Activated B cell treated with CpG ODN at 0.5 μM for 24 hours (primary cell): ENCODE data around the gene SNED1. TPM values are rescaled to one million over a fixed set of nuclear protein-coding genes. Genes with fewer than 3 reads are reported as not detected.

Experiments
- ATAC-seq: fragments of 200-7000 bp; cut with Tn5 transposase; one replicate; pipeline ENCODE4 v1.10.0; 2021; ENCODE audit warnings: low read depth, mild to moderate bottlenecking, moderate library complexity
- CTCF ChIA-PET: fragments of 350-600 bp; sonication (Branson Sonifier 250); formaldehyde crosslinking; loops from one replicate; lab custom pipeline; 2021; ENCODE audit warnings: antibody characterized with exemption; lab: Charles Lee
- POLR2A ChIA-PET: fragments of 350-600 bp; sonication (Branson Sonifier 250); formaldehyde crosslinking; loops from one replicate; lab custom pipeline; 2021; ENCODE audit warnings: antibody characterized with exemption; lab: Charles Lee
- DNase-seq: peaks from one replicate; pipeline ENCODE4 v3.0.0; 2022
- H3K27ac Mint-ChIP-seq: one replicate; pipeline ENCODE4 v1.8.0; 2020; ENCODE audit warnings: mixed read lengths
- H3K27me3 Mint-ChIP-seq: one replicate; pipeline ENCODE4 v1.8.0; 2021; ENCODE audit warnings: mixed read lengths
- H3K36me3 Mint-ChIP-seq: one replicate; pipeline ENCODE4 v1.8.0; 2021; ENCODE audit warnings: low read depth, mixed read lengths
- H3K4me1 Mint-ChIP-seq: one replicate; pipeline ENCODE4 v1.8.0; 2021; ENCODE audit warnings: mixed read lengths
- H3K4me3 Mint-ChIP-seq: one replicate; pipeline ENCODE4 v1.8.0; 2020; ENCODE audit warnings: mild to moderate bottlenecking, mixed read lengths
- H3K9me3 Mint-ChIP-seq: one replicate; pipeline ENCODE4 v1.8.0; 2020; ENCODE audit warnings: mixed read lengths
- CTCF ChIP-seq: fragments of 200-600 bp; IDR thresholded peaks from one replicate; pipeline ENCODE4 v1.8.0; 2022; ENCODE audit warnings: antibody characterized with exemption, mild to moderate bottlenecking
- intact Hi-C: fragments of 100-400 bp; cut with micrococcal nuclease; formaldehyde crosslinking; loops from one replicate; pipeline ENCODE4 v1.15.1; 2024
- total RNA-seq: library from RNA; stranded (reverse); gene quantifications from 2 replicates; pipeline ENCODE4 v1.2.3, GENCODE V29; 2022

Gene SNED1
- total RNA-seq, 1 donor from 2014 or later = 59.8 TPM

DNA sequence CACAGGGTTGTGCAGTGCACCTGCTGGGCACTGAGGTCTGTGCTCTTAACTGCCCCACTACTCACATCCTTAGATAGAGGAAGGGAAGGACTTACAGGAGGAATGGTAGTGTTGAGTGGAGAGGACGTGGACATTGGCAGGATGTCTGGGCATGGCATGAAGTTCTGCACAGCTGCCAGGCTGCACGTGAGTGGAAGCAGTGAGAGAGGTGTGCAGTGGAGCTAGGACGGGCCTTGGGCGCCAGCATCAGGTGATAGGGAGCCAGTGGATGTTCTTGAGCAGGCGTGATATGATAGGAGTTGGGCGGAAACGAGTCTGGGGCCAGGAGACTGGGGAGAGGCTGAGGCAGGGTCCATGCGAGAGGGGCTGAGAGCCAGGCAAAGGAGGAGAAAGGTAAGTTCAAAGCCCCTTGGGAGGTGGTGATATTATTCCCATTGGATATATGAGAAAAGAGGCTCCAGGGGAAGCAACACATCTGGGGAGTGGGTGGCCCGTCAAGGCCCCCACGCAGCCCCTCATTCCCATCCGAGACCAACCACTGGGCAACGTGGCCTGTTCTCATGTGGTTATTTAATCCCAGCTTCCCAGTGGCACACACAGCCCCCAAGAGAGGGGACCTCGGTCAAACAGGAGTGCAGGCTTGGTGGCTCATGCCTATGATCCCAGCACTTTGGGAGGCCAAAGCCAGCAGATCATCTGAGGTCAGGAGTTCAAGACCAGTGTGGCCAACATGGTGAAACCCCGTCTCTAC, 45.7 kb upstream of the SNED1 start:
- ChIA-PET POLR2A (no interaction called here), CTCF (no interaction called here)
- TF ChIP-seq CTCF = no peak
- ATAC-seq (no peak), DNase-seq (no peak)
- Mint-ChIP-seq H3K9me3 (no peaks in the 10 kb centered on the region), H3K36me3 (no peaks in the 10 kb centered on the region), H3K4me3 (no peak overlapping the region), H3K27me3 (peaks cover 6% of the 10 kb centered on the region), H3K27ac (no peak overlapping the region), H3K4me1 (no peaks in the 10 kb centered on the region)
- intact Hi-C loops = no loop called here

GRCh38 chr2:240953426-240954410, 44.7 kb upstream of the SNED1 start:
- no peak for TF ChIP-seq CTCF
- H3K36me3 Mint-ChIP-seq = no peaks in the 10 kb centered on the region
- CTCF ChIA-PET = no interaction called here
- no peak overlapping the region for H3K4me3 Mint-ChIP-seq
- ATAC-seq (no peak), DNase-seq (no peak)
- H3K9me3 Mint-ChIP-seq = no peaks in the 10 kb centered on the region
- H3K4me1 Mint-ChIP-seq = no peaks in the 10 kb centered on the region
- H3K27me3 Mint-ChIP-seq = peaks cover 6% of the 10 kb centered on the region
- POLR2A ChIA-PET = no interaction called here
- intact Hi-C loops = no loop called here
- H3K27ac Mint-ChIP-seq = no peak overlapping the region

DNA sequence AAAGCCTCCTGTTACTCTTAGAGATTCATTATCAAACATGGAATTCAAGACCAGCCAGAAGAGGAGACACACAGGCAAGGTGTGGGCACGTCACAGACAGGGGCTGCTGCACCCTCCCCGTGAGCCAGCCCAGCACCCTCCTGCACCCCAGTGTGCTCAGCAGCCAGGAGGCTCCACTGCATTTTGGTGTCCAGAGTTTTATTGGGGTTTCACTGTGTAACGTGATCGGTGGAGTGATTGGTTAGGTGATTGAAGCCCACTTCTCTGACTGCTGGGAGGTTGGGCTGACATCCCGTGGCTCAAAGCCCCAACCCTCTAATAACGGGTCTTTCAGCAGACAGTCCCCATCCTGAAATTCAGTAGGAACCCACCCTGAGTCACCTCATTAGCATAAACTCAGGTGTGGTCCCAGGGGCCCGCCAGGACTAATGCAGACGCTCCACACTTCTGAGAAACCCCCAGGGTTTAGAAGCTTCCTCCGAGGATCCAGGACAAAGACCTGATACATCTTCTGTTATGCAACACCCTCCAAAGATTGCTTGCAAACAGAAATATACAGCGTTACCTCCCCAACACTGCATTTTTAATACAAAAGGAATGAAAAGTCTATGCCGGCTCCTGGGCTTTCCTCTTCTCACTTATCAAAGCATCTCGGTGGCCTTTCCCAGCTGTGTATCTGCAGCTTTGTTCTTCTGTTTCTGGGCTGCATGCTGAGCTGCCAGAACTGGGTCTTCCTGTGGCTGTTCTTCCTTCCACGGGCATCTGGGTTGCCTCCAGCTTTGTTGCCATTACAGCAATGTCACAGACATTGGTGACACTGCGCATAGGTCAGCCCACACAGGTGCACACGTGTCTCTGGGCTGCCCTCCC, 43.7 kb upstream of the SNED1 start:
- DNase-seq (no peak), ATAC-seq (no peak)
- no peak overlapping the region for H3K27ac Mint-ChIP-seq
- H3K9me3 Mint-ChIP-seq = no peaks in the 10 kb centered on the region
- H3K36me3 Mint-ChIP-seq = no peaks in the 10 kb centered on the region
- no peak for TF ChIP-seq CTCF
- H3K27me3 Mint-ChIP-seq = peaks cover 6% of the 10 kb centered on the region
- H3K4me1 Mint-ChIP-seq = no peaks in the 10 kb centered on the region
- intact Hi-C loops = no loop called here
- CTCF ChIA-PET = no interaction called here
- POLR2A ChIA-PET = no interaction called here
- H3K4me3 Mint-ChIP-seq = no peak overlapping the region

GRCh38 chr2:240955306-240956170, 42.9 kb upstream of the SNED1 start:
- no peaks in the 10 kb centered on the region for H3K4me1 Mint-ChIP-seq
- no peak for ATAC-seq
- no peak overlapping the region for H3K27ac Mint-ChIP-seq
- CTCF ChIA-PET = no interaction called here
- intact Hi-C loops = no loop called here
- peaks cover 6% of the 10 kb centered on the region for H3K27me3 Mint-ChIP-seq
- no peak for DNase-seq
- H3K4me3 Mint-ChIP-seq = no peak overlapping the region
- POLR2A ChIA-PET = no interaction called here
- H3K9me3 Mint-ChIP-seq = no peaks in the 10 kb centered on the region
- H3K36me3 Mint-ChIP-seq = no peaks in the 10 kb centered on the region
- no peak for TF ChIP-seq CTCF
